B cell (primary cell): ENCODE results near the gene INHBA.

Source experiments
- EZH2 ChIP-seq: IDR thresholded peaks from 2 replicates; pipeline ENCODE4 v1.6.1; 2012; ENCODE audit warnings: borderline replicate concordance, low read depth, mild to moderate bottlenecking, moderate library complexity, low read length; ENCODE audit not compliant: insufficient read depth, poor library complexity, severe bottlenecking
- TF ChIP-seq, protein P1 (sequence below): fragments of 200-600 bp; IDR thresholded peaks from one replicate; pipeline ENCODE4 v1.8.0; 2022; ENCODE audit warnings: antibody characterized with exemption, mild to moderate bottlenecking

DNA sequence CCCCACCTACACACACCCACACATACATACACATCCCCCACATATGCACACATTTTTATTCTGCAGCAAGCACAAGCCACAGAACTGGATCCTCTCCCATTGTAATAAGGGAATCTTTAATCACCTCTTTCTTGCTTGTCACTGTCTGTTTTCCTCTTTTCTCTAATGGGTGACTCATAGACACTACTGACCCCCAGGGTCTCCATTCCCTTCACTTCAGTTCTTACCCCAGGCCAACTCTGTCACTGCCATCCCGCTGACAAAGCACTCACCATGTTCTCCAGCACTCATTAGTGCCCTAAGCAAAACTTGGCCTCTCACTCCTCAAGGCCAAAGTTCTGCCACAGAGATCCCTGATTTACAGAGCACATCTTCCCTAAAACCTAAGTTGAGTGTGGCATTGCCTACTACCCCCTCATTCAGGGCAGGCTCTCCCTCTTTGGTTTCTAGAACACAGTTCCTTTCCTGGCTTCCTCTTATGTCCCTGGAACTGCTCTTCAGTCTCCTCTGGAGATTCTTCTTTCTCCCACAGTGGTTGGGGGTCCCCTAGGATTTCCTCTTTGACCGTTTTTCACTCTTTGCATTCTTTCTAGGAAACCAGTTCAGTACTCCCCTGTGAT, 39.6 kb upstream of the INHBA start:
- TF ChIP-seq, protein P1, sequence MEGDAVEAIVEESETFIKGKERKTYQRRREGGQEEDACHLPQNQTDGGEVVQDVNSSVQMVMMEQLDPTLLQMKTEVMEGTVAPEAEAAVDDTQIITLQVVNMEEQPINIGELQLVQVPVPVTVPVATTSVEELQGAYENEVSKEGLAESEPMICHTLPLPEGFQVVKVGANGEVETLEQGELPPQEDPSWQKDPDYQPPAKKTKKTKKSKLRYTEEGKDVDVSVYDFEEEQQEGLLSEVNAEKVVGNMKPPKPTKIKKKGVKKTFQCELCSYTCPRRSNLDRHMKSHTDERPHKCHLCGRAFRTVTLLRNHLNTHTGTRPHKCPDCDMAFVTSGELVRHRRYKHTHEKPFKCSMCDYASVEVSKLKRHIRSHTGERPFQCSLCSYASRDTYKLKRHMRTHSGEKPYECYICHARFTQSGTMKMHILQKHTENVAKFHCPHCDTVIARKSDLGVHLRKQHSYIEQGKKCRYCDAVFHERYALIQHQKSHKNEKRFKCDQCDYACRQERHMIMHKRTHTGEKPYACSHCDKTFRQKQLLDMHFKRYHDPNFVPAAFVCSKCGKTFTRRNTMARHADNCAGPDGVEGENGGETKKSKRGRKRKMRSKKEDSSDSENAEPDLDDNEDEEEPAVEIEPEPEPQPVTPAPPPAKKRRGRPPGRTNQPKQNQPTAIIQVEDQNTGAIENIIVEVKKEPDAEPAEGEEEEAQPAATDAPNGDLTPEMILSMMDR = no peak
- TF ChIP-seq EZH2 = no peak
